OCI-LY3 (cell line): ENCODE results near the gene TMEM238.

Source experiments
- EZH2phosphoT487 ChIP-seq: fragments of 200-600 bp; shearing (Covaris generic); IDR thresholded peaks from 2 replicates; pipeline ENCODE4 v1.6.1; 2018; ENCODE audit warnings: antibody characterized with exemption, mixed run types, low read depth
- TF ChIP-seq, protein P1 (sequence below): fragments of 200-600, 300-600 bp; sonication (generic); IDR thresholded peaks from 2 replicates; pipeline ENCODE4 v1.5.1; 2014; ENCODE audit warnings: antibody characterized with exemption, low read length, low read depth

DNA sequence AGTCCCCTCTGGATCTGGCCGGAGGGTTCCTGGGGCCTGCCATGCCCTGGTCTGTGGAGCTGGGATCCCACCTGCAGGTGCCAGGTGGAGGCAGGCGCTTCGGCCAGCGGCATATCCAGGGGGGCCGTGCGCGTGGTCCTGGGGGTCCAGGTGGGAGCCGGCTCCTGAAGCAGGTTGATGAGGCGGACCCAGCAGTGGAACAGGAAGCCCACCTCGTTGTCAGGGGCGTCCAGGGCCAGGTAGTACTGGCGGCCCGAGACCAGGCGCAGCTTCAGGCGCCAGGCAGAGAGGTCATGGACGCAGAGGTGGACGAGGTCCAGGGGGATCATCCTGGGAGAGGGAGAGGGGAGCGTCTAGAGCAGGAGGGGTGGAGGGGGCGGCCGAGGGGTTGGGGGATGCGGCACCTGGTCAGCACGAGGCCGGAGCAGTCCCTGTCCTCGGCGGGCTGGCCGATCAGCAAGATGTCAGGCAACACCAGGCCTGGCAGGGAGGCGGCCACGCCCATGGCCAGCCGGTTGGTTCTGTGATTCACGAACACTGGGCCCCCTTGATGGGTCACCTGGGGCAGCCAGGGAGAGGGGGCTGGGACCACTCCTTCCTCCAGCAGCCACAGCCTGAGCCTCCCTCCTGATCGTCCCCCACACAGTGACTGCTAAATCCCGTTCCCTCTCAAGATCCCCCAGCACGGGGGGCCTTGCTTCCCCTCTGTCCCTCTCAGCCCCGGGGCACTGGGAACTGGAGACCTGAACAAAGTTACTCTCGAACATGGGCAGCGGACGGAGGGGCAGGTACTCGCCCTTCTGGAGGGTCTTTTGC is 21.7 kb downstream of the TMEM238 start:
- TF ChIP-seq, protein P1, sequence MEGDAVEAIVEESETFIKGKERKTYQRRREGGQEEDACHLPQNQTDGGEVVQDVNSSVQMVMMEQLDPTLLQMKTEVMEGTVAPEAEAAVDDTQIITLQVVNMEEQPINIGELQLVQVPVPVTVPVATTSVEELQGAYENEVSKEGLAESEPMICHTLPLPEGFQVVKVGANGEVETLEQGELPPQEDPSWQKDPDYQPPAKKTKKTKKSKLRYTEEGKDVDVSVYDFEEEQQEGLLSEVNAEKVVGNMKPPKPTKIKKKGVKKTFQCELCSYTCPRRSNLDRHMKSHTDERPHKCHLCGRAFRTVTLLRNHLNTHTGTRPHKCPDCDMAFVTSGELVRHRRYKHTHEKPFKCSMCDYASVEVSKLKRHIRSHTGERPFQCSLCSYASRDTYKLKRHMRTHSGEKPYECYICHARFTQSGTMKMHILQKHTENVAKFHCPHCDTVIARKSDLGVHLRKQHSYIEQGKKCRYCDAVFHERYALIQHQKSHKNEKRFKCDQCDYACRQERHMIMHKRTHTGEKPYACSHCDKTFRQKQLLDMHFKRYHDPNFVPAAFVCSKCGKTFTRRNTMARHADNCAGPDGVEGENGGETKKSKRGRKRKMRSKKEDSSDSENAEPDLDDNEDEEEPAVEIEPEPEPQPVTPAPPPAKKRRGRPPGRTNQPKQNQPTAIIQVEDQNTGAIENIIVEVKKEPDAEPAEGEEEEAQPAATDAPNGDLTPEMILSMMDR, result no peak
- TF ChIP-seq EZH2phosphoT487, result no peak
